GM18499 (cell line): Measurements from ENCODE around the gene LDLRAD1.
"Not testable (repeated sequence)": the region's sequence is repeated elsewhere in the genome, so short reads cannot be mapped to it uniquely, and the experiment has no call there.

ENCODE experiments used
- ATAC-seq: cut with Tn5 transposase; IDR thresholded peaks from one replicate; pipeline ENCODE4 v1.9.1; 2021; ENCODE audit warnings: moderate number of reproducible peaks; ENCODE audit not compliant: insufficient read depth, unreplicated experiment

LDLRAD1 gene

DNA sequence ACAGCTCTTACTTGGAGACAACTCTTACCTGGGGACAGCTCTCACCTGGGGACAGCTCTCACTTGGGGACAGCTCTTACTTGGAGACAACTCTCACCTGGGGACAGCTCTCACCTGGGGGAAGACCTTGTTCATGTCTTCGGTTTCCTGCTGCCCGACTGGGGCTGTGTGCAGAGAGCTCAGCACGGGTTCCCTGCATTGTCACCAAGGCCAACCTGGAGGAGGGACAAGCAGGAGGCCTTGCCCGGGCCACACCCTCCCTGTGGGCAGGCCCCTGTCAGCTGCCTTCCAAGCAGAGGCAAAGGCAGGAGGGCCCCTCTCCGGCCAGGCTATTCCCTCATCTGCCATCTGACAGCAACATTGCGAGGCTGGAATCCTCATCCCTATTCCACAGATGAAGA lies at the start of gene LDLRAD1:
LDLRAD1 (minus strand) TSS at position 208 of the 400 bp plus-strand sequence; CDS start at position 134, 74 bp downstream.
- no peak for ATAC-seq

- ATAC-seq = no peak
These were observed 46.3 kb upstream of the LDLRAD1 start for GRCh38 chr1:54064299-54064698.

DNA sequence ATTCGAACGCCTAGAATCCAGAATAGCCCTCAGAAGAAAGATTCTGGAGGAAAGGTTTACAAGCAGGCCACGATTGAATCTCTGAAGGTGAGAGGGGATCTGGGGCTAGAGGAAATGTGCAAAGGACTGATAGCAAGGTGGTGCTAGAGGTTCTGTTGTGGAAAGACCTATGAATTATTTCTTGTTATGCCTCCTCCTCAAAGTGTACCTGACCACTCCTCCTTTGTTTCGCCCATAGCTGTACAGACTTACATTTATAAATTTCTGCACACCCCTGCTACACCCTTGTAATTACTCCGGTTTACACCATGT lies 36.4 kb upstream of the LDLRAD1 start:
- no peak for ATAC-seq

DNA sequence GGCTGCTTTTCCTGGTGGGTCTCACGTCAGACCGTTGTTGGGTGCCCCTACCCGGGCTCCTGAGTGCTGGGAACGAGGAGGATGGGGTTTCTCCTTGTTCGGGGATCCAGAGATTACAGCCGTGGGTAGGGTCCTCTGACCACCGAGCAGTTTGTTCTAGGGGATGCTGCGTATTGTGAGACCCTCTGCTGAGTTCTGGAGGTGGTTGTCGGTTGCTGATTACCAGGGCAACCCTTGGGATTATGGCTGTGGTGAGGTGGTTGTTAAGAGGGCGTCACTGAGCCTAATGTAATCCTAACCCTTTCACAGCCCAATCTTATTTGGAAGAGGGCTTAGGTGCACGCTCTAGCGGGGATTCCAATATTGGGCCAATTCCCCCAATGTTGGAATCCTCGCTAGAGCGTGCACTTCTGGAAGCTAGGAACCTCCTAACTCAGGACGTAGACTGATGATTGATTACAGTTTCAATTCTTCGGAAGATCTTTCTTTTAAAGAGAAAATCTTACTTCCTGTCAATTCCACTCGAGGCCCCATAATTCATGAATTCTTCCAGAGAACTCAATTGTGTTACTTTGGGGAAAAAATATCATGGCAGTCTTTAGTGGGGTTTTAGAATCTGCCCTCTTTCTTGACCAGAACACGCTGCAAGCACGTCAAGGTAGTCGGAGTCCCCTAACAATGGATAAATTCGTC lies 35.9 kb upstream of the LDLRAD1 start:
- ATAC-seq = no peak

GRCh38 chr1:54052934-54053744 lies 35.2 kb upstream of the LDLRAD1 start, which contains the start of the genes TCEANC2 and TMEM59:
TCEANC2 (plus strand) TSS chr1:54053608; CDS start chr1:54054423, 815 bp downstream.
TMEM59 (minus strand) TSS chr1:54053204; CDS start chr1:54053188, 16 bp downstream.
- ATAC-seq = peak; percentile 86

GRCh38 chr1:54052431-54052933 lies 34.5 kb upstream of the LDLRAD1 start:
- ATAC-seq = no peak

- ATAC-seq = no peak
These were observed 34.0 kb upstream of the LDLRAD1 start for GRCh38 chr1:54051933-54052430.

- not testable (repeated sequence) for ATAC-seq
These were observed 32.4 kb upstream of the LDLRAD1 start for GRCh38 chr1:54050435-54050834.

DNA sequence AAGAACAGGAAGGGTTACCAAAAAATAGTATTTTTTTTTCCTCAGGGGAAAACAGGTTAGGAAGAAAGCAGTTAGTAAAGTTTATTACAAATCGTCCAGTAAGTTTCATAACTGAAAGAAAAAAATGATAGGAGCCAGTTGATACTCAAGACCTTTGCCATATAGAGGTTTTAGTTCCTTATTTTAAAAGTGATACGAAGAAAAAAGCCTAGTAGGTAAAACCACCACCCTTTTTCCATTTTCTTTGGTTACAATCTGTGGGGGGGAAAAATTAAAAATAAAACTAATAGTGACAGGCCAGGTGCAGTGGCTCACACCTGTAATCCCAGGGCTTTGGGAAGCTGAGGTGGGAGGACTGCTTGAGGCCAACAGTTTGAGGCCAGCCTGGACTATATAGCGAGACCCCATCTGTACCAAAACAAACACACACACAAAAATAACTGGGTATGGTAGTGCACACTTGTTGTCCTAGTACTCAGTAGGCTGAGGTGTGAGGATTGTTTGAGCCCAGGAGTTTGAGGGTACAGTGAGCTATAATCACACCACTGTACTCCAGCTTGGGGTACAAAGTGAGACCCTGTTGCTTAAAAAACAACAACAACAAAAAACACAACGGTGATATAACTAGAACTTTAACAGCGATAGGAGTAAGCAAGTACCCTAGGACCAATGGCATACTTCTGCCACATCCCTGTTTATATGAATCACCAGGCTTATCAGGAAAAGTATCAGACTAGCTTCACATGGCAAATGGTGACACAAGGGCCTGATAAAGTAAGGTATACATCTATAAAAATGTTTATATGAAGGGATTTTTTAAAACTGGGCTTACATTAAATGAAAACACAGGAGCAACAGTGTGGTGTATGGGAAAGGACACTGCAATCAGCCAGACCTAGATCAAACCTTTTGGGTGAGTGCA lies 29.7 kb upstream of the LDLRAD1 start:
- no peak for ATAC-seq

- ATAC-seq = no peak
These were observed 28.8 kb upstream of the LDLRAD1 start for GRCh38 chr1:54046671-54047383.

DNA sequence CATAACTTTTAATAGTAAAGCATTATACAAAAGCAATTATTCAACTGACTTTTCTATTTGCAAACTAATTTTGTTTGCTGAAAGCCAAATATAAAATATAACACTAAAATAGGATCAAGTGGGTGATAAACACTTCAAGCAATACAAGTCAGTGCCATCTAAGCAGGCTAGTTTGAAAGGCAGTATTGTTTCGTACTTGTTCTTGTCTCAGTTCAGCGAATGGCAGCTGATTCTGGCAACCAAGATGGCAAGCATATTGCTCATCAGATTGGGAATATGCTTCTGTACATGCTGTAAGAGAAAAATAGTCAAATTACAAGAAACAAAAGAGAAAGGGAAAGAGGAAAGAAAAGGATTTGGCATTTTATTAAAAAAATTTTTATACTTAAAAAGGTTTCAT lies 27.5 kb upstream of the LDLRAD1 start:
- no peak for ATAC-seq

DNA sequence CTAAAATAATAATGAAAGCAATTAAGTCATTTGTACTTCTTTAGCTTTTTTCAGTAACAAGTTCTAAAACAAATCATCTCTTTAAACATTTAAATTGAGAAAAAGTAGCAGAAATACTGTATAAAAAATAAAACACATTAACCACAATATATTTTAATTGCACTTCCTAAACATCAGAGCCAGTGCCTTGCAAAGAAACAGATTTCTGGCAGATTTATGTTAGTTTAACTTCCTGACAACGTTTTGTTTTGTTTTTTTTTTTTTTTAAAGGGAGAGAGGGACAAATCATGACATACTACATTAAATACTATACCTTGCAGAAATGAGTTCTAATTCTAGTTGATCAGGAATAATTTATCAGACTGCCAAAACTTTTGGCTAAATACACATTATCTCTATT lies 23.8 kb upstream of the LDLRAD1 start:
- no peak for ATAC-seq

GRCh38 chr1:54037476-54037875 lies 19.5 kb upstream of the LDLRAD1 start:
- ATAC-seq = no peak

DNA sequence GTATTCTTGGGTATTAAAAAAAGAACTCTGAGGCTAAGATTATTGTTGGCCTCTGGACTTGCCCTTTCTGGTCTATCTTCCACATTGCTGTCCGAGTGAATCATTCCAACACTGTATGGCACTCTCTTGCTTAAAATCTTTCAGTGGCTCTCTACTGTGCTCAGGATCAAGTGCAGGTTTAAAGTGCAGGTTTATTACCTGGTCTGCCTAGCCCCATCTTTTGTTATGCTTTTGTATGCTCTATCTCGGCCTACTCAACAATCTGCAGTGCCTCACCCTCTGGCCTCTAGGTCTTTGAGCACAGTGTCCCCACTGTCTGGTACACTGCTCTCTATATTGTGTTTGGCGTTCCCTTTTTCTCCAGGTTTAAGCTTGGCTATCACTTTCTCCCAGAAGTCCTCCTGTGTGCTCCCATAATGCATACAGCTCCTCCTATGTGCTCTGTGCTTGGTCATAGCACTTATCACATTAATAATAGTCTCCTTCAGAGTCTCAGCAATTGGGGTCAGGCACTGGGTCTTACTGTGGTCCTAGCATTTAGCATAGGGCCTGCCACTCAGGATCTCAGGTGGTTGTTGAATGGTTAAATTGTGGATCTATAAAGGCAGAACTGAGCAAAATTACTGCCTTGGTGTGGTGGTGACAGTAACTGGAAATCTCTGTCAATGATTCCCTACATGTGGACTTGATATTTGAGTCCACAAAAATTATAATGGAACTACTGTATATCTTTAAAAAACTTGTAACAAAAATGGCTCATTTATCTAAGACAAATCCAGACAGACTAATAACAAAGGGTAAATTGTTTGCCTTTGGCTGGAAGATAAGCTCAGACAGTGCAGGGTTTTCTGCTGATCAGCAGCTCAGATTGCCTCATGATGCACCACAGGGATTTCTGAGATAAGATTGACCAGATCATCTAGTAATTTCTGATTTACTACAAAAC lies 10.6 kb upstream of the LDLRAD1 start:
- no peak for ATAC-seq

DNA sequence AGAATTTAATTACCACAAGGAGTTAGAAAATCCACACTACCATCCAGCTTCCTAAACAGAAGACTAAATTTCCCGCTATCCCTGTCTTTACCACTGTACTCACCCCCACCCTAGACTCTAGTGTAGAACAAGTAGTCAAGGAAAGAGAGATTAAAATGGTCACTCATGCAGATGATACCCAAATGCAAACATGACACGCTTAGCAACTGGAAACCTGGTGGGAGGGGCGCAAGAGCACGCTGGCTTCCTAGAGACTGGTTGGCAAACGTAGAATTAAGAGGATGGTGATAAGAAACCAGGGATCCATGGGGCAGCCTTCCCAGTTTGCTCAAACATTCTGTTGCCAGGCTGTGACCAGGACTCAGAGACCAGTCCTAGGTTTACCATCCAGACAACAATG lies 9.9 kb upstream of the LDLRAD1 start:
- ATAC-seq = no peak

DNA sequence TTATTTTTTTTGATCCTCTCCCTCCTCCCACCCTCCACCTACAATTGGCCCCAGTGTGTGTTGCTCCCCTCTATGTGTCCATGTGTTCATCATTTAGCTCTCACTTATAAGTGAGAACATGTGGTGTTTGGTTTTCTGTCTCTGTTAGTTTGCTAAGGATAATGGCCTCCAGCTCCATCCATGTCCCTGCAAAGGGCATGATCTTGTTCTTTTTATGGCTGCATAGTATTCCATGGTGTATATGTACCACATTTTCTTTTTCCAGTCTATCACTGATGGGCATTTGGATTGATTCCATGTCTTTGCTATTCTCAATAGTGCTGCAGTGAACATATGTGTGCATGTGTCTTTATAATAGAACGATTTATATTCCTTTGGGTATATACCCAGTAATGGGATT lies 6.8 kb upstream of the LDLRAD1 start:
- ATAC-seq = not testable (repeated sequence)

DNA sequence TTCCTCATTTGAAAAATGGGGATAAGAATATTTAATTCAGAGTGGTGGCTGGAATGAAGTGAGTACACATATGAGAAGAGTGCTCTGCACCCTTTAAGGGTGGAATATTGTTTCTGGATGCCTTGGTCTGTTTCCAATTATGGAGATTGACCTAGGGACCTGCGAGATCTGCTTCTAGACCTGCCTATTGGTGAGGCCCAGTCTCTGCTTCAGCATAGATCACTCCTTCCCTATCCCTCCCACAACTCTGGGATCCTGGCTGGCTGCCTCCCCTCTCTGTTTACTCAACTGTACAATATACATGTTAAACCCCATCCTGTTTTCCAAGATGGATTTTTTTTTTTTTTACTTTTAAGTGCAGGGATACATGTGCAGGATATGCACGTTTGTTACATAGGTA lies 6.4 kb upstream of the LDLRAD1 start:
- ATAC-seq = no peak

GRCh38 chr1:54019562-54020176 lies 1.7 kb upstream of the LDLRAD1 start:
- not testable (repeated sequence) for ATAC-seq
